HCT116 (cell line): Measurements from ENCODE around the gene ACTN4. TPM values are rescaled to one million over a fixed set of nuclear protein-coding genes. Genes with fewer than 3 reads are reported as not detected.

ENCODE experiments used
- ATAC-seq: fragments of 200-7000 bp; cut with Tn5 transposase; 2 replicates; pipeline ENCODE4 v1.9.1; 2020; ENCODE audit warnings: mild to moderate bottlenecking, moderate library complexity
- BruUV-seq: library from RNA; stranded (reverse); fragments of 400-500 nt; replicated peaks from 2 replicates; lab custom pipeline; 2021; lab: Mats Ljungman, UMichigan
- CTCF ChIA-PET: fragments of 300-600 bp; sonication (Branson Sonifier 250); formaldehyde crosslinking; loops from one replicate; lab custom pipeline; 2021; ENCODE audit warnings: antibody characterized with exemption; lab: Charles Lee
- POLR2A ChIA-PET: fragments of 300-600, 350-600 bp; sonication (Branson Sonifier 250); formaldehyde crosslinking; loops from one replicate; lab custom pipeline; 2021; ENCODE audit warnings: antibody characterized with exemption; lab: Charles Lee
- RAD21 ChIA-PET, 2 experiments: fragments of 300-600 bp; sonication (Branson Sonifier 250); formaldehyde crosslinking; loops; one replicate each; lab custom pipeline; 2023; ENCODE audit warnings: low total read pairs in 2 of 2; ENCODE audit not compliant: uncharacterized antibody in 2 of 2, unreplicated experiment in 2 of 2, low non-redundant PET in 1 of 2; lab: Charles Lee
- DNase-seq: peaks from one replicate; pipeline ENCODE4 v3.0.0-alpha.2; 2010; ENCODE audit warnings: low read depth, low spot score
- H2AFZ ChIP-seq: fragments of 200-600 bp; shearing (Covaris generic), sonication (generic); 2 replicates; pipeline ENCODE4 v1.6.1; 2017; ENCODE audit warnings: low read depth, mixed run types, mixed read lengths, antibody characterized with exemption, low read length; ENCODE audit not compliant: poor library complexity, severe bottlenecking
- H3K27ac ChIP-seq: 2 replicates; pipeline ENCODE4 v1.5.1; 2012; ENCODE audit warnings: low read depth, low read length
- H3K27me3 ChIP-seq: fragments of 200-600 bp; sonication (generic); 2 replicates; pipeline ENCODE4 v1.6.1; 2016; ENCODE audit warnings: mixed run types, low read length, mixed read lengths; ENCODE audit not compliant: insufficient read depth
- H3K36me3 ChIP-seq, 2 experiments: fragments of 200-500 bp in 1 of 2; fragments of 200-600 bp in 1 of 2; sonication (Bioruptor generic) in 1 of 2; sonication (generic) in 1 of 2; 2 replicates each; pipeline versions ENCODE4 v1.5.1 to v1.6.1; 2014 to 2016; ENCODE audit warnings: low read length in 2 of 2, inconsistent platforms in 1 of 2, mixed read lengths in 1 of 2, mixed run types in 1 of 2; ENCODE audit not compliant: insufficient read depth in 2 of 2, control insufficient read depth in 1 of 2
- H3K4me1 ChIP-seq, 2 experiments: fragments of 200-600 bp in 1 of 2; sonication (generic) in 1 of 2; 2 replicates each; pipeline versions ENCODE4 v1.5.1 to v1.6.1; 2012 to 2017; ENCODE audit warnings: low read length in 2 of 2, inconsistent platforms in 1 of 2, mild to moderate bottlenecking in 1 of 2, mixed read lengths in 1 of 2, mixed run types in 1 of 2, moderate library complexity in 1 of 2; ENCODE audit not compliant: insufficient read depth in 2 of 2, control insufficient read depth in 1 of 2
- H3K4me2 ChIP-seq: fragments of 200-600 bp; sonication (generic); 2 replicates; pipeline ENCODE4 v1.6.1; 2017; ENCODE audit warnings: mixed run types, low read length, mixed read lengths
- H3K4me3 ChIP-seq, 2 experiments: fragments of 200-600 bp in 1 of 2; sonication (generic) in 1 of 2; replicated peaks in 1 of 2; 2 replicates each; pipeline ENCODE4 v1.5.1; 2011 to 2016; ENCODE audit warnings: low read length in 2 of 2, control low read depth in 1 of 2, low read depth in 1 of 2, mild to moderate bottlenecking in 1 of 2, mixed read lengths in 1 of 2, mixed run types in 1 of 2
- H3K79me2 ChIP-seq: fragments of 200-600 bp; sonication (generic); 2 replicates; pipeline ENCODE4 v1.6.1; 2017; ENCODE audit warnings: mild to moderate bottlenecking, mixed run types, low read length, moderate library complexity, mixed read lengths; ENCODE audit not compliant: insufficient read depth
- H3K9ac ChIP-seq: fragments of 200-600 bp; sonication (generic); 2 replicates; pipeline ENCODE4 v1.6.1; 2016; ENCODE audit warnings: low read length, mixed read lengths
- H3K9me2 ChIP-seq: fragments of 200-600 bp; sonication (generic), shearing (Covaris generic); 2 replicates; pipeline ENCODE4 v1.6.1; 2017; ENCODE audit warnings: mixed run types, mild to moderate bottlenecking, moderate library complexity; ENCODE audit not compliant: insufficient read depth
- H3K9me3 ChIP-seq, 2 experiments: fragments of 200-500 bp in 1 of 2; fragments of 200-600 bp in 1 of 2; sonication (Bioruptor generic) in 1 of 2; sonication (generic) in 1 of 2; 2 replicates each; pipeline ENCODE4 v1.6.1; 2014 to 2017; ENCODE audit warnings: low read length in 2 of 2, mixed read lengths in 2 of 2, inconsistent platforms in 1 of 2, low read depth in 1 of 2, mild to moderate bottlenecking in 1 of 2, mixed run types in 1 of 2, moderate library complexity in 1 of 2; ENCODE audit not compliant: control insufficient read depth in 1 of 2, insufficient read depth in 1 of 2
- H4K20me1 ChIP-seq: fragments of 200-600 bp; sonication (generic), shearing (Covaris generic); 2 replicates; pipeline ENCODE4 v1.6.1; 2017; ENCODE audit warnings: mixed run types, mild to moderate bottlenecking, moderate library complexity; ENCODE audit not compliant: insufficient read depth
- CBX3 ChIP-seq: IDR thresholded peaks from 2 replicates; pipeline ENCODE4 v1.6.1; 2012; ENCODE audit warnings: low read depth
- CEBPB ChIP-seq: IDR thresholded peaks from 2 replicates; pipeline ENCODE4 v1.6.1; 2012; ENCODE audit warnings: low read depth
- EZH2 ChIP-seq: fragments of 200-600 bp; sonication (generic); IDR thresholded peaks from 2 replicates; pipeline ENCODE4 v1.6.1; 2017; ENCODE audit warnings: antibody characterized with exemption, mixed run types
- JUND ChIP-seq: IDR thresholded peaks from 2 replicates; pipeline ENCODE4 v1.6.1; 2012
- RAD21 ChIP-seq: IDR thresholded peaks from 2 replicates; pipeline ENCODE4 v1.6.1; 2012; ENCODE audit warnings: low read depth, mild to moderate bottlenecking
- SIN3A ChIP-seq: IDR thresholded peaks from 2 replicates; pipeline ENCODE4 v1.6.1; 2012; ENCODE audit warnings: low read depth
- TCF7L2 ChIP-seq: IDR thresholded peaks from 2 replicates; pipeline ENCODE4 v1.7.0; 2011; ENCODE audit warnings: borderline replicate concordance, inconsistent platforms; ENCODE audit not compliant: insufficient read depth, insufficient read length; ENCODE audit errors: extremely low read depth
- YY1 ChIP-seq: IDR thresholded peaks from 2 replicates; pipeline ENCODE4 v1.6.1; 2011; ENCODE audit warnings: low read length, low read depth, moderate library complexity, mild to moderate bottlenecking; ENCODE audit not compliant: insufficient replicate concordance; ENCODE audit errors: extremely low read depth
- ZFX ChIP-seq: fragments of 450-650 bp; IDR thresholded peaks from 2 replicates; pipeline ENCODE4 v1.6.1; 2017
- ZNF274 ChIP-seq: fragments of 200-500 bp; sonication (Bioruptor generic); IDR thresholded peaks from 2 replicates; pipeline ENCODE4 v1.6.1; 2014; ENCODE audit warnings: mild to moderate bottlenecking, low read depth, low read length, inconsistent platforms
- intact Hi-C: fragments of 100-400 bp; cut with micrococcal nuclease; formaldehyde crosslinking; loops from 2 replicates; pipeline ENCODE4 v1.10.0; 2022
- total RNA-seq: library from RNA; stranded (reverse); gene quantifications from one replicate; pipeline ENCODE4 v1.2.1, GENCODE V29; 2021; ENCODE audit not compliant: unreplicated experiment
- TF ChIP-seq, protein P1 (sequence below): IDR thresholded peaks from 2 replicates; pipeline ENCODE4 v1.6.1; 2011; ENCODE audit warnings: mild to moderate bottlenecking, low read length, moderate library complexity; ENCODE audit not compliant: insufficient replicate concordance; ENCODE audit errors: extremely low read depth
- TF ChIP-seq, protein P2 (sequence below): IDR thresholded peaks from 2 replicates; pipeline ENCODE4 v1.6.1; 2012; ENCODE audit warnings: low read depth

Gene ACTN4
- total RNA-seq, 1 experiment from 2014 or later: 651 TPM

DNA sequence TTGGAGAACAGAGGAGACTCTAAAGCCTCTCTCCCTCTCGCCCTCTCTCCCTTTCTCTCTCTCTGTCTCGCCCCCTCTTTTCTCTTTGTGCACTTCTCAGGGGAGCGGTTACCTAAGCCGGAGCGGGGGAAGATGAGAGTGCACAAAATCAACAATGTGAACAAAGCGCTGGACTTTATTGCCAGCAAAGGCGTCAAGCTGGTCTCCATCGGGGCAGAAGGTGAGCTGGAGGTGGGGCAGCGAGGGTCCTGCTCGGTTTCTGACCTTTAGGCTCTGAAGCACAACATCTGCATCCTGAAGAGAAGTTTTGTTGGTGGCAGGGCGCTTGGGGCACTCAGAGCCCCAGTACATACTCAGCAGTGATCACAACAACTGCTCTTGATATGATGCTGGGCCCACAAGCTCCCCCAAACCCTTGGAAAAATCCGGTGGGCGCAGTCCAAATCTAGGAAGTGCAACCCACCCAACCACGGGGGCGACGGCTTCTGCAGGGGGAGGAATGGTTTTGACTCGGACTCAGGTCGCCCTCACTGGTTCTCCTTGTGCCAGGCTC, 53.5 kb downstream of the ACTN4 start:
- Histone ChIP-seq H3K4me3 (no peak overlapping the region), H3K9me2 (no peaks in the 10 kb centered on the region), H3K27ac (no peak overlapping the region), H3K36me3 (peaks cover 24 to 81% of the 10 kb centered on the region in 2 experiments), H4K20me1 (no peaks in the 10 kb centered on the region), H3K4me1 (peaks cover 0 to 22% of the 10 kb centered on the region in 2 experiments; a peak in 1 of 4 replicates), H2AFZ (no peak overlapping the region), H3K27me3 (no peaks in the 10 kb centered on the region), H3K79me2 (peaks cover 95% of the 10 kb centered on the region), H3K9ac (no peak overlapping the region), H3K4me2 (no peak overlapping the region), H3K9me3 (no peaks in the 10 kb centered on the region)
- TSS peak; percentile 32 for BruUV-seq
- ATAC-seq (no peak), DNase-seq (no peak)
- ChIA-PET POLR2A (no interaction called here), CTCF (no interaction called here), RAD21 (no interaction called here)
- TF ChIP-seq, protein P1, sequence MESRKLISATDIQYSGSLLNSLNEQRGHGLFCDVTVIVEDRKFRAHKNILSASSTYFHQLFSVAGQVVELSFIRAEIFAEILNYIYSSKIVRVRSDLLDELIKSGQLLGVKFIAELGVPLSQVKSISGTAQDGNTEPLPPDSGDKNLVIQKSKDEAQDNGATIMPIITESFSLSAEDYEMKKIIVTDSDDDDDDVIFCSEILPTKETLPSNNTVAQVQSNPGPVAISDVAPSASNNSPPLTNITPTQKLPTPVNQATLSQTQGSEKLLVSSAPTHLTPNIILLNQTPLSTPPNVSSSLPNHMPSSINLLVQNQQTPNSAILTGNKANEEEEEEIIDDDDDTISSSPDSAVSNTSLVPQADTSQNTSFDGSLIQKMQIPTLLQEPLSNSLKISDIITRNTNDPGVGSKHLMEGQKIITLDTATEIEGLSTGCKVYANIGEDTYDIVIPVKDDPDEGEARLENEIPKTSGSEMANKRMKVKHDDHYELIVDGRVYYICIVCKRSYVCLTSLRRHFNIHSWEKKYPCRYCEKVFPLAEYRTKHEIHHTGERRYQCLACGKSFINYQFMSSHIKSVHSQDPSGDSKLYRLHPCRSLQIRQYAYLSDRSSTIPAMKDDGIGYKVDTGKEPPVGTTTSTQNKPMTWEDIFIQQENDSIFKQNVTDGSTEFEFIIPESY: no peak
- no peak for TF ChIP-seq YY1
- TF ChIP-seq RAD21: no peak
- TF ChIP-seq JUND: no peak
- no peak for TF ChIP-seq EZH2
- no peak for TF ChIP-seq TCF7L2
- no peak for TF ChIP-seq SIN3A
- TF ChIP-seq ZFX: no peak
- TF ChIP-seq, protein P2, sequence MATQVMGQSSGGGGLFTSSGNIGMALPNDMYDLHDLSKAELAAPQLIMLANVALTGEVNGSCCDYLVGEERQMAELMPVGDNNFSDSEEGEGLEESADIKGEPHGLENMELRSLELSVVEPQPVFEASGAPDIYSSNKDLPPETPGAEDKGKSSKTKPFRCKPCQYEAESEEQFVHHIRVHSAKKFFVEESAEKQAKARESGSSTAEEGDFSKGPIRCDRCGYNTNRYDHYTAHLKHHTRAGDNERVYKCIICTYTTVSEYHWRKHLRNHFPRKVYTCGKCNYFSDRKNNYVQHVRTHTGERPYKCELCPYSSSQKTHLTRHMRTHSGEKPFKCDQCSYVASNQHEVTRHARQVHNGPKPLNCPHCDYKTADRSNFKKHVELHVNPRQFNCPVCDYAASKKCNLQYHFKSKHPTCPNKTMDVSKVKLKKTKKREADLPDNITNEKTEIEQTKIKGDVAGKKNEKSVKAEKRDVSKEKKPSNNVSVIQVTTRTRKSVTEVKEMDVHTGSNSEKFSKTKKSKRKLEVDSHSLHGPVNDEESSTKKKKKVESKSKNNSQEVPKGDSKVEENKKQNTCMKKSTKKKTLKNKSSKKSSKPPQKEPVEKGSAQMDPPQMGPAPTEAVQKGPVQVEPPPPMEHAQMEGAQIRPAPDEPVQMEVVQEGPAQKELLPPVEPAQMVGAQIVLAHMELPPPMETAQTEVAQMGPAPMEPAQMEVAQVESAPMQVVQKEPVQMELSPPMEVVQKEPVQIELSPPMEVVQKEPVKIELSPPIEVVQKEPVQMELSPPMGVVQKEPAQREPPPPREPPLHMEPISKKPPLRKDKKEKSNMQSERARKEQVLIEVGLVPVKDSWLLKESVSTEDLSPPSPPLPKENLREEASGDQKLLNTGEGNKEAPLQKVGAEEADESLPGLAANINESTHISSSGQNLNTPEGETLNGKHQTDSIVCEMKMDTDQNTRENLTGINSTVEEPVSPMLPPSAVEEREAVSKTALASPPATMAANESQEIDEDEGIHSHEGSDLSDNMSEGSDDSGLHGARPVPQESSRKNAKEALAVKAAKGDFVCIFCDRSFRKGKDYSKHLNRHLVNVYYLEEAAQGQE: no peak
- no peak for TF ChIP-seq CBX3
- no peak for TF ChIP-seq CEBPB
- no peak for TF ChIP-seq ZNF274
- intact Hi-C loops: no loop called here
